ENCODE data around the gene HMGXB3.

The HMGXB3 gene, protein sequence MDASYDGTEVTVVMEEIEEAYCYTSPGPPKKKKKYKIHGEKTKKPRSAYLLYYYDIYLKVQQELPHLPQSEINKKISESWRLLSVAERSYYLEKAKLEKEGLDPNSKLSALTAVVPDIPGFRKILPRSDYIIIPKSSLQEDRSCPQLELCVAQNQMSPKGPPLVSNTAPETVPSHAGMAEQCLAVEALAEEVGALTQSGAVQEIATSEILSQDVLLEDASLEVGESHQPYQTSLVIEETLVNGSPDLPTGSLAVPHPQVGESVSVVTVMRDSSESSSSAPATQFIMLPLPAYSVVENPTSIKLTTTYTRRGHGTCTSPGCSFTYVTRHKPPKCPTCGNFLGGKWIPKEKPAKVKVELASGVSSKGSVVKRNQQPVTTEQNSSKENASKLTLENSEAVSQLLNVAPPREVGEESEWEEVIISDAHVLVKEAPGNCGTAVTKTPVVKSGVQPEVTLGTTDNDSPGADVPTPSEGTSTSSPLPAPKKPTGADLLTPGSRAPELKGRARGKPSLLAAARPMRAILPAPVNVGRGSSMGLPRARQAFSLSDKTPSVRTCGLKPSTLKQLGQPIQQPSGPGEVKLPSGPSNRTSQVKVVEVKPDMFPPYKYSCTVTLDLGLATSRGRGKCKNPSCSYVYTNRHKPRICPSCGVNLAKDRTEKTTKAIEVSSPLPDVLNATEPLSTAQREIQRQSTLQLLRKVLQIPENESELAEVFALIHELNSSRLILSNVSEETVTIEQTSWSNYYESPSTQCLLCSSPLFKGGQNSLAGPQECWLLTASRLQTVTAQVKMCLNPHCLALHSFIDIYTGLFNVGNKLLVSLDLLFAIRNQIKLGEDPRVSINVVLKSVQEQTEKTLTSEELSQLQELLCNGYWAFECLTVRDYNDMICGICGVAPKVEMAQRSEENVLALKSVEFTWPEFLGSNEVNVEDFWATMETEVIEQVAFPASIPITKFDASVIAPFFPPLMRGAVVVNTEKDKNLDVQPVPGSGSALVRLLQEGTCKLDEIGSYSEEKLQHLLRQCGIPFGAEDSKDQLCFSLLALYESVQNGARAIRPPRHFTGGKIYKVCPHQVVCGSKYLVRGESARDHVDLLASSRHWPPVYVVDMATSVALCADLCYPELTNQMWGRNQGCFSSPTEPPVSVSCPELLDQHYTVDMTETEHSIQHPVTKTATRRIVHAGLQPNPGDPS (N-terminal part only)

DNA sequence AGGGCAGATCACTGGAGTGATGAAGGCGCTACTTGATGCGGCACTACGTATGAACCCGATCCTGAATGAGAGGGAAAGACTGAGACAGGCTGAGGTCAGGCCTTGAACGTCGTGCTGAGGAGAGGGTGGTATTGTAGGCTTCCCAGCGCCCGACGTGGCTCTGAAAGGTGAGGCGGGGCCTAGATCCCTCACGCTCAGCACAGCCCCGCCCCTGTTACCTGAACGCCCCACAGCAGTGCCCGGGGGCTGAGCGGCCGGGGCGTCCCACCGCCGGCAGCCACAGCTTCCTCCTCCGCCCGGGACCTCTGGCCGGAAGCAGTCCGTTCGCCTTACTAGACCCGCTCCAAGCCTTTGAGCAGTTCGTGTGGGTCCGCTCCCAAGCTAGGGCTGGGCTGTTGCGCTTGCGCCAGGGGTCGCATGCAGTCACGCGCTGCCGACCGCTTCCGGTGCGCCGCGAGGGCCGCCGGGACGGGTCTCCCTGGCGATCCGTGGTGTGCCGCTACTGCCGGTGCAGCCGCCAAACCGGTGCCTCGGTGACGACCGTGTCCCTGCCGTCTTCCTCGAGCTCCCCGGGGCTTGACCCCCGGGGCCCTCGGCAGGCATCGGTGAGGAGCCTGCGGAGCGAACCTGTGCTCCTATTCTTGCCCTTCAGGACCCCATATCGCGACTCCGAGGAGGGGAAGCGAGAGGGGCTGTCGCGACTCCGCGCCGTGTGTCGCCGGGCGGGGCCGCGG is at the start of gene HMGXB3, which contains the start of gene TIGD6:
HMGXB3 (plus strand) TSS at position 484 of the 734 bp plus-strand sequence. CDS start 4,114 bp downstream, outside the sequence.
TIGD6 (minus strand) TSS at position 399 of the 734 bp plus-strand sequence. CDS start 4,306 bp downstream, outside the sequence.
- peak; percentile 94 for DNase-seq (ENCODE audit: low spot score)

DNA sequence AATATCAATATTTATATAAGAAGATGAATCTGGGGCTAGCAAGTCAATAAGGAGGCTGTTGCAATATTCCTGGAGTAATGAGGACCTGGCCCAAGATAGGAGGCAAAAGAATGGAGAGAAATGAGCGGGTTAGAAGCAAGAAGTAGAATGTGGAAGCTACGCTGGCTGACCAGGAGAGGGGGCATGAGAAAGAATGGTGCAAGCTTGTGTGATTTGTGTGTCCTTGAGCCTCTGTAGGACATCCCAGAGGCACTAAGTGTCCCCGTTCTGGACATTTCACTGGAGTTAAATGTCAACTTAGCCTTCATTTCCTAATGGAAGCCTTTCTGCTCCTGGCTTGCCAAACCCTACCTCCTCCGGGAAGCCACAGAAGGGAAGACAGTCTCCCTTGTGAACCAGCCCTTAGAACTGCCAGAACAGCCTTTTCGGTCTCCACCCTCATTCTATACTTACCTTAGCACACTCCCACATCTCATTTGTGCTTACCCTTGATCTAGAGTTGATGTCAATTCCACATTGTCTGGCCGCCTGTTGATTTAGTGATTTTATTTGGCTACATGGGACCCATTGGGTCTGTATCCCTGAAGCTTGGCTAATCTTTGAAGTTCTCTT is 49.3 kb upstream of the HMGXB3 start:
- DNase-seq (ENCODE audit: low spot score) = no peak

- DNase-seq (ENCODE audit: low spot score) = no peak
Observed at GRCh38 chr5:149953436-149954121, 47.0 kb upstream of the HMGXB3 start.

DNA sequence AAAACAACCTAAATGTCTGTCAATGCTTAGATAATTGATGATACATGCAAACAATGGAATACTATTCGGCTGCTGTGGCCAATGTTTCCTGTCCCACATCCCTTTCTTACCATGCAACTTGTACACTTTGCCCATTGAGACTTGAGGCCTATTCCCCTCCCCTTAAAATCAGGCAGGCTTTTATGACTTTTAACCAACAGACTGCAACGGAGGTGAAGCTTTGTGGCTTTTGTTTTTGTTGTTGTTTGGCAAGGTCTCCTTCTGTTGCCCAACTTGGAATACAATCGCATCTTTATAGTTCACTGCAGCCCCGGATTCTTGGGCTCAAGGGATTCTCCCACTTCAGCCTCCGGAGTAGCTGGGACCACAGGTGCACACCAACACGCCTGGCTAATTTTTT is 45.7 kb upstream of the HMGXB3 start:
- no peak for DNase-seq (ENCODE audit: low spot score)

DNA sequence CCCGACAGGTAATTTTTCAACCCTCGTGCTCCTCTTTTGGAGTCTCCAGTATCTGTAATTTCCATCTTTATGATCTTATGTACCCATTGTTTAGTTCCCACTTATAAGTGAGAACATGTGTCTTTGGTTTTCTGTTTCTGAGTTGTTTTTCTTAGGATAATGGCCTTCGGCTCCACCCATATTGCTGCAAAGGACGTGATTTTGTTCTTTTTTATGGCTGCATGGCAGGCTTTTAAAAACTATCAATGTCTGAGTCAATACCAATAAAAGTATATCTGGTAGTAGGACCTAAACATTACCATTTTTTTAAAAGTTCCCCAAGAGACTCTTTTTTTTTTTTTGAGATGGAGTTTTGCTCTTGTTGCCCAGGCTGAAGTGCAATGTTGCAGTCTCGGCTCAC is 43.9 kb upstream of the HMGXB3 start:
- DNase-seq (ENCODE audit: low spot score) = no peak

DNA sequence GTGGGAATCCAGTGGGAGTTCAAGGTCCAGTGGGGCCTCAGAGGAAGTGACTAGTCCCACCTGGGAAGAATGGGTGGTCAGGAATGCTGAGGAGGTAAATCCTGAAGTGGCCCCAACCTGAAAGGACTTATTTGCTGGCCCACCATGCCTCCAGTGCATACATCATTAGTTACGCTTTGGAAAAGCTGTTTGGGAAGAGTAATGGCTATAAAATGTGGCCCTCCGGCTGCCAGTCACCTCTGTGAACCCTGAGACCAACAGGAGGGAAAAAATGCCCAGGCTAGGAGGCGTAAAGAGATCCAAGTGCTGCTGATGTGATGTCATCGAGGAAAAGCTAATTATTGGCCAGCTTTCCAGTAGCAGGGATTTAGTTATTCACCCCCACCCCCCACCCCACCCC is 42.7 kb upstream of the HMGXB3 start:
- DNase-seq (ENCODE audit: low spot score) = no peak

GRCh38 chr5:149959406-149960236 is 40.9 kb upstream of the HMGXB3 start:
- DNase-seq (ENCODE audit: low spot score) = peak; percentile 59

DNA sequence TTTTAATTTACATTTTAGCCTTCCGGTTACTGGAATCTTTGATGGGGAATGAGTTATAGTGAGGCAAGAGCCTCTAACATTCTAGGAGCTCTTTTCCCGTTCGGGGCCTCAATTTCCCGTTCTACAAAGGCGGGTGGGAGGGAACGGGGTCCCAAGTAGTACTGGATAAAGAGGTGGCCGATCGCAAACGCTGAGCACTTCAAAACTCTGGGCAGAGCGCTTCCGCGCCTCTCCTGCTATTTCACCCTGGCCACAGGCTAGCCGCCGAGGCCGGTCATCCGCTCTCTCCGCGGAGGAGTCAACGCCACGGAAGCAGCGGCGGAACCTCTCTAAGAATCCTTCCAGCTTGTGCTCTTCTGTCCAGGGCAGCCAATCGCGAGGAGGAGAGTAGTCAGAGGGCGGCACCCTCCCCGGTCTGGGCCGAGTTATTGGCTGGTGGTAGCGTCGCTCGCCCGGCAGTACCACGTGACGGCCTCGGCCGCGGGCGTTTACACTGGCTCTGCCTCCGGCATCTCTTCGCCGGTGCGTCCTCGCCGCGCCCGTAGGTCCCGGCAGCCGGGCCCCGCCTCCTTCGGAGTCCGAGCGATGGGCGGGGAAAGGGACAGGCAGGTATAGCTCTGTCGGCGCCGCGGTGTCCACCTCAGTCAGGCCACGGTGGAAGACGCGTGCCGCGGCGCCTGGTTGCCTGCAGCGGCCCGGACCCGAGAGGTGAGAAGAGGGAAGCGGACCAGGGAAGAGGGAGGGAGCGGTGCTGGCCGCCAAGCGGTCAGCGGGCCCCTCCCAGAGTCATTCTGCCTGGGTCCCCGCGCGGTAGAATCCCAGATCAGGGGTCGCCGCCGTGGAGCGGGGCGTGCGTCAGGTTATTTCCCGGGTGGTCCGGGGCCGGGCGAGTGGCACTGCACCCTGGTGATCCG is 40.0 kb upstream of the HMGXB3 start, which contains the start of gene SLC26A2:
SLC26A2 (plus strand) TSS at position 487 of the 914 bp plus-strand sequence. CDS start 16,895 bp downstream, outside the sequence.
- peak; percentile 97 for DNase-seq (ENCODE audit: low spot score)

GRCh38 chr5:149961186-149961685 is 39.3 kb upstream of the HMGXB3 start:
- no peak for DNase-seq (ENCODE audit: low spot score)

- DNase-seq (ENCODE audit: low spot score) = peak; percentile 29
Observed at GRCh38 chr5:149961957-149962409, 38.6 kb upstream of the HMGXB3 start.

DNA sequence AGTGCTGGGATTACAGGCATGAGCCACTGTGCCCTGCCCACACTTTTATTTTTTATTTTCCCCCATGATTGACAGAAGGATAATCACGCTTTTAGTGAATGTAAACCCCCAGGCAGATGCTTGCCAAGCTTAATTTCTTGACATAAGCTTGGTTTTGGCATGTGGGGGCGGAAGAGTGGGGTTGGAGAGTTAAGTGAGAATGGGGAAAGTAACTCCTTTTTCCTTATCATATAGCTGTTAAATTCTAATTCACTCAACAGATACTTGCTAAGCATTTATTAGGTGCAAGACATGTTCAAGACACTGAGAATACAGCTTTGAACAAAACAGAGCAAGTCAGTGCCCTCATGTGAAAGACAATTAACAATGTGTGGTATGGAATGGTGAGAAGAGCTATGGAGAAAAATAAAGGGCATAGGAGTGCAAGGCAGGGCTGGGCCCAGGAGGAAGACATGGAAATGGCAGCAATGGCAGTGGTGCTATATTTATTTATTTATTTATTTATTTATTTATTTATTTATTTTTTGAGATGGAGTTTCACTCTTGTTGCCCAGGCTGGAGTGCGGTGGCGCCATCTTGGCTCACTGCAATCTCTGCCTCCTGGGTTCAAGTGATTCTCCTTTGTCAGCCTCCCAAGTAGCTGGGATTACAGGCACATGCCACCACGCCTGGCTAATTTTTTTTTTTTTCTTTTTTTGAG is 37.8 kb upstream of the HMGXB3 start:
- DNase-seq (ENCODE audit: low spot score) = no peak

DNA sequence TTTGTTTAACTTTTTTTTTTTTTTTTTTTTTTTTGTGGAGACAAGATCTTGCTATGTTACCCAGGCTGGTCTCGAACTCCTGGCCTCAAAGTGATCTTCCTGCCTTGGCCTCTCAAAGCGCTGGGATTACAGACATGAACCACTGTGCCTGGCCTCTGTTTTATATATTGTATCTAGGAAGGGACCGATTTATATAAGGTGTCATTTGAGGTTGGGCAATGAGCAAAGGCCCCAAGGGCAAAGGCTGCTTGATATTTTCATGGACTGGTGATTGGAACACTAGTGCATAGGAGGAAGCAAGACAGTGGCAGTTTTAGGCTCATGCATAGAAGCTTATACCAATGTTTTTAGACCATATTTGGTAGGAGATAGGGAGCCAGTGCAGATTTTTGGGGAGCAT is 36.8 kb upstream of the HMGXB3 start:
- no peak for DNase-seq (ENCODE audit: low spot score)

GRCh38 chr5:149966946-149967345 is 33.6 kb upstream of the HMGXB3 start:
- DNase-seq (ENCODE audit: low spot score) = no peak

DNA sequence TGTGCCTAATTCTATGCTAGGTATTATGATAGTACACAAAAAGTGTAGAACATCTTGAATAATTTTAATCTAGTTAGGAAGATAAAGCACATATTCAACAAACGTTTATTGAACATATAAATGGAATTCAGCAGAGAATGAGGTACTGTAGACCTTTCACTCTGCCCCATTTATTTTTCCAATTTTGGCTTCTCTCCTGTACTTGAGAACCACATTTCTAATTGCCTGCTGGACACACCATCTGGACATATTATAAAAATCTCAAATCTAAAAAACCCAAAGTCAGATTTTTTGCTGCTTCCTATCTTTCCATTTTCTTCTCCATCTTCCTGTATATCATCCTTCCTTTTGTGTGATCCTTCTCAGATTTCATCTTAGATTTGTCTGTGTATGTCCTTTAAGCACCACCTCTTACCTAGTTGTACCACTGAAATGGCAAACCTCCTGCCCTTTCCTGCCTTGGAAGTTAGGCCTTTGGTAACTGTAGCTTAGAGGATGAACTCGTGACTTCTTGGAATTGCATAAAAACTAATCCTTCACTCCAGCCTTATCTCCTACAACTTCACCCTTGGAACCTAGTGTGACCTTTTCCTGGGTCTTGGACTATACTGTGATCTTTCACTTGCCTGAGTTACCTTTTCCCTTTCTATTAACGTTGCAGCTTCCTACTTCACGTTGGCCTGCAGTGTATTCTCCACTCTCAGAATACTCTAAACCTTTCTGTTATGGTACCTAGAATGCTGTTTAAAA is 31.2 kb upstream of the HMGXB3 start:
- DNase-seq (ENCODE audit: low spot score) = no peak

DNA sequence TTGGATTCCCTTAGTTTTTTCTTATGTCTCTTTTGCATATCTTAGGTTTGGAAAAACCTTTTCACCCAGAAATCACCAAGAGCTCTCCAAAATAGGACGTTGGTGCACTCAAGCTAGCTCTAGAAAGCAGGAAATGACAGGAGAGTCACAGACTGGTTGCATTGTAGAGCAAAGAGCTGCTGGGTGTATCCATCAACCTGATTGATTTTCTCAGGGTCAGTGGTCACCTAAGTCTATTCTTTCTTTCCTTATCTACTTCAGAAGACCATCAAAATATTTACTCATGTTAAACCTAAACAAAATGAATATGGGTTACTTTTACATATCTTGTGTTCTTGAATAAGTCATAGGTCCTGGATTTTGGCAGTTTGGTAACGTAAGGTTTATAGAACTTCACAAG is 25.1 kb upstream of the HMGXB3 start:
- no peak for DNase-seq (ENCODE audit: low spot score)

- no peak for DNase-seq (ENCODE audit: low spot score)
Observed at GRCh38 chr5:149979896-149980295, 20.6 kb upstream of the HMGXB3 start.

GRCh38 chr5:149981206-149981605 is 19.3 kb upstream of the HMGXB3 start:
- DNase-seq (ENCODE audit: low spot score) = no peak

Measured in iPS-NIHi11 (cell line).